NCI-H345 treated with DMSO at 0.1 percent for 48 hours (cell line): ENCODE data around the gene AVPR2.

Experiments
- DNase-seq: peaks from one replicate; lab custom pipeline; 2025; ENCODE audit not compliant: unreplicated experiment; lab: John Stamatoyannopoulos, UW

Gene AVPR2

GRCh38 chrX:153903991-153904957 is at the start of gene AVPR2:
AVPR2 (plus strand) TSS chrX:153904673; CDS start chrX:153905146, 473 bp downstream.
- DNase-seq: no peak

GRCh38 chrX:153854702-153855101 is 49.8 kb upstream of the AVPR2 start:
- no peak for DNase-seq

GRCh38 chrX:153857348-153857903 is 47.0 kb upstream of the AVPR2 start:
- no peak for DNase-seq

- DNase-seq: no peak
Observed at GRCh38 chrX:153861151-153861550, 43.3 kb upstream of the AVPR2 start.

- no peak for DNase-seq
Observed at GRCh38 chrX:153861733-153862310, 42.7 kb upstream of the AVPR2 start.

- no peak for DNase-seq
Observed at GRCh38 chrX:153862369-153863250, 41.9 kb upstream of the AVPR2 start.

GRCh38 chrX:153863251-153863991 is 41.1 kb upstream of the AVPR2 start:
- no peak for DNase-seq

- DNase-seq: no peak
Observed at GRCh38 chrX:153864101-153864500, 40.4 kb upstream of the AVPR2 start.

GRCh38 chrX:153864561-153865320 is 39.7 kb upstream of the AVPR2 start:
- no peak for DNase-seq

GRCh38 chrX:153865321-153865580 is 39.2 kb upstream of the AVPR2 start:
- DNase-seq: no peak

- no peak for DNase-seq
Observed at GRCh38 chrX:153865685-153866084, 38.8 kb upstream of the AVPR2 start.

- DNase-seq: no peak
Observed at GRCh38 chrX:153866302-153867019, 38.0 kb upstream of the AVPR2 start.

- no peak for DNase-seq
Observed at GRCh38 chrX:153867139-153867538, 37.3 kb upstream of the AVPR2 start.

- no peak for DNase-seq
Observed at GRCh38 chrX:153867671-153868070, 36.8 kb upstream of the AVPR2 start.

GRCh38 chrX:153868576-153869472 is 35.6 kb upstream of the AVPR2 start:
- DNase-seq: no peak

GRCh38 chrX:153869473-153870287 is 34.8 kb upstream of the AVPR2 start:
- no peak for DNase-seq

- DNase-seq: no peak
Observed at GRCh38 chrX:153870288-153870690, 34.2 kb upstream of the AVPR2 start.
